Measurements from ENCODE around the gene TCAF1.
"Not testable (repeated sequence)": the region's sequence is repeated elsewhere in the genome, so short reads cannot be mapped to it uniquely, and the experiment has no call there.

DNA sequence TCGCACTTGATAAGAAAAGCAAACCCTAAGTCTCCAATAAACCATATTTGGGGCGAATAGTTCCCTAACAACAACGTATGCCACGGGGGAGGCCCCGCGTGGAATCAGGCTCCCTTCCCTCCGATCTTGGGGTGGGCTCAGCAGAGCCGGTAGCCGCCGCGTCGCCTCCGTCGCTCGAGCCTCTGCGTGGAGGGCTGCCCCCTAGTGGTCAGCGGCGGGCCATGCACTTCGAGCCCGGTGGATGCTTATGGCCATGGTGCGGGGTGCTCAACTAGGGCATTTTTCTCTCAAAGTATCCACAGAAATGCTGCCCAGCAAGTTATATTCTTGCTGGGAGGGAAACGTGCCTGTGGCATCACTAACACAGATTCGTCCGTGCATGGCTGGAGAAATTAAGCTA, 64.8 kb downstream of the TCAF1 start:
- TF ChIP-seq, protein P1, sequence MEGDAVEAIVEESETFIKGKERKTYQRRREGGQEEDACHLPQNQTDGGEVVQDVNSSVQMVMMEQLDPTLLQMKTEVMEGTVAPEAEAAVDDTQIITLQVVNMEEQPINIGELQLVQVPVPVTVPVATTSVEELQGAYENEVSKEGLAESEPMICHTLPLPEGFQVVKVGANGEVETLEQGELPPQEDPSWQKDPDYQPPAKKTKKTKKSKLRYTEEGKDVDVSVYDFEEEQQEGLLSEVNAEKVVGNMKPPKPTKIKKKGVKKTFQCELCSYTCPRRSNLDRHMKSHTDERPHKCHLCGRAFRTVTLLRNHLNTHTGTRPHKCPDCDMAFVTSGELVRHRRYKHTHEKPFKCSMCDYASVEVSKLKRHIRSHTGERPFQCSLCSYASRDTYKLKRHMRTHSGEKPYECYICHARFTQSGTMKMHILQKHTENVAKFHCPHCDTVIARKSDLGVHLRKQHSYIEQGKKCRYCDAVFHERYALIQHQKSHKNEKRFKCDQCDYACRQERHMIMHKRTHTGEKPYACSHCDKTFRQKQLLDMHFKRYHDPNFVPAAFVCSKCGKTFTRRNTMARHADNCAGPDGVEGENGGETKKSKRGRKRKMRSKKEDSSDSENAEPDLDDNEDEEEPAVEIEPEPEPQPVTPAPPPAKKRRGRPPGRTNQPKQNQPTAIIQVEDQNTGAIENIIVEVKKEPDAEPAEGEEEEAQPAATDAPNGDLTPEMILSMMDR (IDR thresholded peaks at IDR 0.05), result peak; percentile 63
- TF ChIP-seq EZH2 (IDR thresholded peaks at IDR 0.05; ENCODE audit: borderline replicate concordance, insufficient read depth, low read depth, low read length, poor library complexity, severe bottlenecking), result not testable (repeated sequence)
